GM12873 (cell line): ENCODE data around the gene PHTF1.

Experiments used
- TF ChIP-seq, protein P1 (sequence below): IDR thresholded peaks from 2 replicates; pipeline ENCODE4 v1.5.1; 2012; ENCODE audit warnings: low read depth, mild to moderate bottlenecking, moderate library complexity, low read length, control low read depth; ENCODE audit not compliant: insufficient read depth; ENCODE audit errors: missing control alignments

PHTF1 gene

GRCh38 chr1:113759333-113760101, at the start of gene PHTF1:
TSS of gene PHTF1 (minus strand) at chr1:113759486. CDS start at chr1:113758703, 783 bp downstream.
- TF ChIP-seq, protein P1, sequence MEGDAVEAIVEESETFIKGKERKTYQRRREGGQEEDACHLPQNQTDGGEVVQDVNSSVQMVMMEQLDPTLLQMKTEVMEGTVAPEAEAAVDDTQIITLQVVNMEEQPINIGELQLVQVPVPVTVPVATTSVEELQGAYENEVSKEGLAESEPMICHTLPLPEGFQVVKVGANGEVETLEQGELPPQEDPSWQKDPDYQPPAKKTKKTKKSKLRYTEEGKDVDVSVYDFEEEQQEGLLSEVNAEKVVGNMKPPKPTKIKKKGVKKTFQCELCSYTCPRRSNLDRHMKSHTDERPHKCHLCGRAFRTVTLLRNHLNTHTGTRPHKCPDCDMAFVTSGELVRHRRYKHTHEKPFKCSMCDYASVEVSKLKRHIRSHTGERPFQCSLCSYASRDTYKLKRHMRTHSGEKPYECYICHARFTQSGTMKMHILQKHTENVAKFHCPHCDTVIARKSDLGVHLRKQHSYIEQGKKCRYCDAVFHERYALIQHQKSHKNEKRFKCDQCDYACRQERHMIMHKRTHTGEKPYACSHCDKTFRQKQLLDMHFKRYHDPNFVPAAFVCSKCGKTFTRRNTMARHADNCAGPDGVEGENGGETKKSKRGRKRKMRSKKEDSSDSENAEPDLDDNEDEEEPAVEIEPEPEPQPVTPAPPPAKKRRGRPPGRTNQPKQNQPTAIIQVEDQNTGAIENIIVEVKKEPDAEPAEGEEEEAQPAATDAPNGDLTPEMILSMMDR: no peak

DNA sequence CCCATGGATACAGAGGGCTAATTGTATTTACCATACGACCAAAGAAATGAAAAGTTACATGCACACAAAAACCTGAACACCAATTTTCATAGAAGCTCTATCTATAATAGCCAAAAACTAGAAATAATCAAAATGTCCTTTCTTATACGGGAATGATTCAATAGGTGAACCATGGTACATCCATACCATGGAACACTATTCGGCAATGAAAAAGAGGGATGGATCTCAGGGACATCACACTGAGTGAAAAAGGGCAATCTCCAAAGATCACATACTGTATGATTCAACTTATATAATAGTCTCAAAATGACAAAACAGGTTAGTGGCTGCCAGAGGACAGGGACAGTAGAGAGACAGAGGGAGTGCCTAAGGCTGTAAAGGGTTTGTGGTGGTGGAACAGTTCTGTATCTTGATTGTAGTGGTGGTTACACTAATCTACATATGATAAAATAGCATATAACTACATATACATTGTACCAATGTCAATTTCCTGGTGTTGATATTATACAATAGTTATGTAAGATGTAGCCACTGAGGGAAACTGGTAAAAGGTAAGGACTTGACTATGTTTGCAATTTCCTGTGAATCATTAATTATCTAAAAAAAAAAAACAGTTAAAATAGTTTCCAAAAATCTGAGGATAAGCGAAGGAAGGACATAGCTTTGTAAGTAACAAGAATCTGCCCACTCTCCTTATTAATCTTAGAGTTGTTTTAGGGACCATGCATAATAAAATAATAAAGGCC, 49.3 kb upstream of the PHTF1 start:
- TF ChIP-seq, protein P1: no peak

- TF ChIP-seq, protein P1: no peak
These were observed 46.4 kb upstream of the PHTF1 start for GRCh38 chr1:113805639-113806038.

GRCh38 chr1:113805256-113805531, 45.9 kb upstream of the PHTF1 start:
- TF ChIP-seq, protein P1: no peak

- TF ChIP-seq, protein P1: no peak
These were observed 45.4 kb upstream of the PHTF1 start for GRCh38 chr1:113804421-113805255.

GRCh38 chr1:113802367-113803007, 43.2 kb upstream of the PHTF1 start:
- TF ChIP-seq, protein P1: no peak

GRCh38 chr1:113800487-113800886, 41.2 kb upstream of the PHTF1 start:
- TF ChIP-seq, protein P1: no peak
